Endometrial microvascular endothelial cells (primary cell): ENCODE results near the gene HOXC11. TPM values are rescaled to one million over a fixed set of nuclear protein-coding genes. Genes with fewer than 3 reads are reported as not detected.

Source experiments
- in situ Hi-C: cut with HindIII; loops from 2 replicates; pipeline ENCODE4 v1.10.0; 2017; ENCODE audit warnings: low sequenced_read_pairs, low pct_unique_long_range_greater_than_20kb; ENCODE audit errors: inconsistent ontology term
- total RNA-seq: library from RNA; depleted of rRNA; stranded (reverse); fragments of >200 nt; gene quantifications from one replicate; pipeline ENCODE4 v1.2.3, GENCODE V29; 2015; ENCODE audit errors: inconsistent ontology term

HOXC11 gene
- total RNA-seq, 1 donor from 2014 or later, result not detected

- in situ Hi-C loops, result no loop called here
Observed at GRCh38 chr12:53968214-53969127, 4.5 kb upstream of the HOXC11 start.

DNA sequence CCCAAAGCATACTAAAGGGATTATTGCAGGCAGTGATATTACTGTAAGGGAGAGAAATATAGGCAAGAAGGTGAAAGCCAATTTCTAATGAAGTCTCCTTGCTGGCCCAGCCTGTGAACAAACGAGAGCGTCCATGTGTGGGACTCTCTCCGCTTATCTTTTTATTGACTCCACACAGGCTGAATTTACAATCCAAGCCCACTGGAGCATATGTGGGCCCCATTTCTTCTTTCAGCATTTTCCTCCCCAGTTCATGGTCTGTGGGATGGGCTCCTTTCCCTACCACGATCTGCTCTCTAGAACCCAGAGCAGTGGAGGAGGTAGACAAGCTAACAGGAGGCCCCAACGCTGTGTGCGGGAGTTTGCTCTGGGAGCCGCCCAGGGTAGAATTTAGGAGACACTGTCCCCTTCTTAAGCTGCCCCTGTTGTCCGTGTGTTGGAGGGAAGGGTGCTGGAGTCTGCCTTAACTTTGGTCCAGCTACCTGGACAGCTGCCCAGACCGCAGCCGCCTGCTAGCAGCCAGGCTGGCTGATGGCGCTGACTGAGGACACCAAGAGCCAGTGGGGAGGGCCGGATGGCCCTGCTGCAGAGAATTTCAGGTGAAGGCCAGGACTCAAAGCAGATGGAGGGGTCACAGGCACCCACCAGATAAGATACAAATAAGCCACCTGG lies 3.2 kb upstream of the HOXC11 start:
- in situ Hi-C loops, result no loop called here

- in situ Hi-C loops, result no loop called here
Observed at GRCh38 chr12:53970451-53970850, 2.5 kb upstream of the HOXC11 start.

DNA sequence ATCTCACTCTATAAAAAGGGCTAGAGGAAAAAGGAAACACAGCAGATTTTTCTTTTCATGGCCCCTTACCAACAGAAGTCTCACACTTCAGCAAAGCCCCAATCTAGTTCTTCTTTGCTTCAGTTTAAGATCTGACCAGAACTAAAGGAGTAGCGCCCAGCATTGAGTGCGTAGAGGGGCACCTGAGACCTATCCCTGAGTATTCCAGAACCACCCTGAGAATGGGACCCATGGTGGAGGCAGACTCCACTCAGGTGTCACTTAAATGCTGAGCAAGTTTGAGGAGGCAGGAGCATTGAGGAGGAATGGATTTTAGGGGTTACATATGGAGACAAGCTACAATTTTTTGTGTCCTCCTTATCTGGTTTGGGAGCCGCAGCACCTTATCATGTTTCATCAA lies 1.8 kb upstream of the HOXC11 start:
- in situ Hi-C loops, result no loop called here

- in situ Hi-C loops, result no loop called here
Observed at GRCh38 chr12:53971686-53972085, 1.2 kb upstream of the HOXC11 start.

- in situ Hi-C loops, result no loop called here
Observed at GRCh38 chr12:53972152-53972702, 699 bp upstream of the HOXC11 start.

DNA sequence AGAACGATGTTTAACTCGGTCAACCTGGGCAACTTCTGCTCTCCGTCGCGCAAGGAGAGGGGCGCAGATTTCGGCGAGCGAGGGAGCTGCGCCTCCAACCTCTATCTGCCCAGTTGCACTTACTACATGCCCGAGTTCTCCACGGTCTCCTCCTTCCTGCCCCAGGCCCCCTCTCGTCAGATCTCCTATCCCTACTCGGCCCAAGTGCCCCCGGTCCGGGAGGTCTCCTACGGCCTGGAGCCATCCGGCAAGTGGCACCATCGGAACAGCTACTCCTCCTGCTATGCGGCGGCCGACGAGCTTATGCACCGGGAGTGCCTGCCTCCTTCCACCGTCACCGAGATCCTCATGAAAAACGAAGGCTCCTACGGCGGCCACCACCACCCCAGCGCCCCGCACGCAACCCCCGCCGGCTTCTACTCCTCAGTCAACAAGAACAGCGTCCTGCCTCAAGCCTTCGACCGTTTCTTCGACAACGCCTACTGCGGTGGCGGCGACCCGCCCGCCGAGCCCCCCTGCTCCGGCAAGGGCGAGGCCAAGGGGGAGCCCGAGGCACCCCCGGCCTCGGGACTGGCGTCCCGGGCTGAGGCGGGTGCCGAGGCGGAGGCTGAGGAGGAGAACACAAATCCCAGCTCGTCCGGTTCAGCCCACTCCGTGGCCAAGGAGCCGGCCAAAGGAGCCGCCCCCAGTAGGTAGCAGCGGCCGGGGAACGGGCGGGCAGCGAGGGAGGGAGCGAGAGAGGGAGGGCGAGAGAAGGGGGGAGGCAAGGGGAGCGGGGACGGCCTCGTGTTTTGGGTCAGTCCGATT lies 513 bp downstream of the HOXC11 start:
- in situ Hi-C loops, result no loop called here

DNA sequence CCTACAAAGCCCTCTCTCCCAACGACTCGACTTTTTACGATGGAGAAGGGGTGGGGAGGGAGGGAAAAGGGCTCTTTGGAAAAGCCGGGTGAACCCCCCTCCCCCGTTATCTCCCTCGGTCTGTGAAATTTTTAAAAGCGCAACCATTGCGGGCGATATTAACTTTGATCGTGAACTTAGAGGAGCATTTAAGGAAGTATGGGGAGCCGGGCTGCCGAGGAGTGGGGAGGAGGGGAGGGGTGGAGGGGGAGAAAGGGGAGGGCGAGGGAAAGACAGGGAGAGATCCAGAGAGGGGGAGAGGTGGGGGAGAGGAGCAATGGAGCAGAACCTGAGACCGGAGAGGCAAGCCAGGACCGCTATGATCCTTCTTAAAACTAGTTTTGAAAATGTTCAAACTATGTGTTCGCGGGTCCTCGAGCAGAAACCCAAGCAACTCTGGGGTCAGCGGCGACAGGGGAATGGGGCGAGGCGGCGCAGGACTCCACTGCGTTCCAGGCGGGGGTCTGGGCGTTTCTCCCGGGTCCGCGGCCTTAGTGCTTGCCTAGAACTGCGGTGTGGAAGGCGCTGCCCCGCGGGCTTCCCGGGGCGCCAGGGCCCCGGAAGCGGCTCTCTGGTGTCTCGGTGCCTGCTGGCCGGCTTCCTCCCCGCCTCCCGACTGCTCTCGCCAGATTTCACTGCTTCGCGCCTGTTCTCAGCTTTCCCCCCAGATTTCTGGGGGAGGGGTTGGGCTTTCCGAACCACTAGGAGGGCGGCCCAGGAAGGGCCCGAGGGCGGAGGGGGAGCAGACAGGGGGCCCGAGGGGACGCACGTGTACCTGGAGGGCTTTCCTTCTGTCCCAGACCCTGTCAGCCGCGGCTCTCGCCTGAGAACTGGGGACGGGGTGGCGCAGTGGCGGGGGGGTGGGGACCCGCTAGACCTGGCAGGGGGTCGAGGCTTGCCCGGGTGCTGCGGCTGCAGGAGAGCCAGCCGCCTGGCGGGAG lies 1.4 kb downstream of the HOXC11 start, which contains the start of gene HOTAIR:
HOTAIR (minus strand) TSS at position 871 of the 980 bp plus-strand sequence.
- in situ Hi-C loops, result no loop called here

DNA sequence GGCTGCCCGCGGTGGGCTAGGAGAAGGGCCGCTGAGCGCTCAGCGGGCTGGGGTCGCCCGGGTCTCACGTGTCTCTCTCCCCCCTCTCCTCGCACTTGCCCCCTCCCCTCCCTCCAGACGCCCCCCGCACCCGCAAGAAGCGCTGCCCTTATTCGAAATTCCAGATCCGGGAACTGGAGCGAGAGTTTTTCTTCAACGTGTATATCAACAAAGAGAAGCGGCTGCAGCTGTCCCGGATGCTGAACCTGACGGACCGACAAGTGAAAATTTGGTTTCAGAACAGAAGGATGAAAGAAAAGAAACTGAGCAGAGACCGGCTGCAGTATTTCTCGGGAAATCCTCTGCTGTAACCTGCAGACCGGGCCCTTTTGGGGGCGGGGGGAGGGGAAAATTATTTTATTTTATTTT lies 2.1 kb downstream of the HOXC11 start:
- in situ Hi-C loops, result no loop called here

DNA sequence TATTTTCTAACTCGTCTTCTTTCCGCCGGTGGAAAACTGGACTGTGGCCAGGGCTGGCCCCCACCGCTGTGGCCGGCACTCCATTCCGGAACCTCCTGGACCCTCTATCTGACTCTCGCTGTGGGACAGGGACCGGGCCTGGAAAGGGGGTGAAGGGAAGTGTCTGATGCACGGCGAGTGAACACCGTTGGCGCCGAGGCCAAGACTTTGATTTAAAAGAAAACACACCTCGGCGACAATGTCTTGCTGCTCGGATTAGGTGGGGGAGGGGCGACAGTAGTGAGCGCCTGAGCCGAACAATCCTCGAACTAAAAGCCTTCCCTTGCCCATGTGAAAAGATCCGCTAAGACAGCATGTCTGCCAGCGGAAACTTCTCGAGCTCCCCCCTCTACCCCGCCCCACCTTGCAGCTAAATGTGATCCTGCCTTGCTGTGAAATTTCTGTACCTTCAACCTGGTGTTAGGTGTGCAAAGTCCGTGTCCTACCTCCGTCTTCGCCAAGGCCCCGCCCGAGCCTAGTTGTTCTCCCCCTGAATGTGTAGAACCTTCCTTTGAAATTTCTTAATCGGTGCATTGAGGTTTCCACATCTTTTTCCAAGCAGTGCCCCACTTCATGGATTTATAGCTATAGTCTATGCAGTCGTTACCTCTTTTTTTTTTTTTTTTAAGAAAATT lies 2.7 kb downstream of the HOXC11 start:
- in situ Hi-C loops, result no loop called here

DNA sequence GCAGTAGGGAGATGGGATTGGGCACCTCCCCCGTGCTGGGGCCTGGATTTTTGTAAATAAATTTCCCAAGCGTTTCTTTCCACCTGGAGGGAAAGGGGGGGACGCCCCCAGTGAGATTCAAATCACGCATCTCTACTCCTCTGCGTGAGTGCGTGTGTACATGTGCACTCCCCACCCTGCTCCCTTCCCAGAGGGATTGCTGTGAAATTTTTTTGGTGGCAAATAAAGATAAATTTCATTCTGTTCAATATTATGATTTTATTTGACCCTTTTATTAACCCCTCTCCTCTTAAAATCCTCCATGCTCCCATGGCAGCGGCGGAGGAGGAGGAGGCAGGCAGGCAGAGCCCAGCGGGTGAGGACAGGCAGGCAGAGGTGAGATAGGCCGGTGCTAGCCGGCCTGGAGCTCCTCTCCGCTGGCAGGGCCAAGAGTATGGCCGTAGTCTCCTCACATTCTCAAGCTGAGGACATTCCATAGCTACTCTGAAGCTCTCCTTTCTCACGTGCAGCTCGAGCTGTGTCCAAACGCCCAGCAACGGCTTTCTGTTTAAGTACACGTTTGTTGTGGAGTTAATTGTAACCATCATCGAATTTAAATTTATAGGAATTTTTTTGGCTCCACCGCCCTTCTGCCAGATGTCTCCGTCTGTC lies 3.4 kb downstream of the HOXC11 start:
- in situ Hi-C loops, result no loop called here

DNA sequence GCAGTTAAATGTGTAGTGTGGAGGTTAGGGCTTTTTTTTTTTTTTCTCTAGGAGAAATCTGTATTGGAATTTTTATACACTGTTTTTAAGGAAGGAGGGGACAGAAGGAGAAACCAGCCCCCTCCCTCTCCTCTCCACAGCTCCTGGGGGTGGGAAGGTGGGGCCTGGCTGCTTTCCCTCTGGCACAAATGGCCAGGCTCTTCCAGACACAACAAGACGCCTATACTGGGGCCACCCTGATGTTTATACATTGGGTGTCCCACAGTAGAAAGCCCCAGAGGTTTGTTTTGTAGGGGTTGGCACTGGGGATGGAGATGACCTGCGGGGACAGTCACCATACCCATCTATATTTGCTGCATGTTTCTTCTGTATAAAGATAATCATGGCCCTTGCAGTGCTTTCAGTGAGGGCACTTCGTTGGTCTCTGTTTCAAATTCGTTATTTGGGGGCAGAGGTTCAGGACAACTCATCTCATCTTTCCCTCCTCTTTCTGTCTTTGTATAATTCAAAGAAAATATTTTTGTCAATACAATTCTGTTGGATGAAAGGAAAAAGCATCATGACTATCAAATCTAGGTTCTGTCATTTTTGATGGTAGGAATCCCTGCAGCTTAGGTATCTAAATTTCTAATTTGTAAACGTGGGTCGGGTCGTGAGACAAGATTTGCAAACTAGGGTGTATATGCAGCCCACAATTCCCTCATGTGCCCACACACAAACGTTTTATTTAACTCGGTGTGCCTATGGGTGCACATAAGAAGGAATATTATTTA lies 4.1 kb downstream of the HOXC11 start:
- in situ Hi-C loops, result no loop called here

GRCh38 chr12:53977596-53978445 lies 4.9 kb downstream of the HOXC11 start:
- in situ Hi-C loops, result no loop called here

DNA sequence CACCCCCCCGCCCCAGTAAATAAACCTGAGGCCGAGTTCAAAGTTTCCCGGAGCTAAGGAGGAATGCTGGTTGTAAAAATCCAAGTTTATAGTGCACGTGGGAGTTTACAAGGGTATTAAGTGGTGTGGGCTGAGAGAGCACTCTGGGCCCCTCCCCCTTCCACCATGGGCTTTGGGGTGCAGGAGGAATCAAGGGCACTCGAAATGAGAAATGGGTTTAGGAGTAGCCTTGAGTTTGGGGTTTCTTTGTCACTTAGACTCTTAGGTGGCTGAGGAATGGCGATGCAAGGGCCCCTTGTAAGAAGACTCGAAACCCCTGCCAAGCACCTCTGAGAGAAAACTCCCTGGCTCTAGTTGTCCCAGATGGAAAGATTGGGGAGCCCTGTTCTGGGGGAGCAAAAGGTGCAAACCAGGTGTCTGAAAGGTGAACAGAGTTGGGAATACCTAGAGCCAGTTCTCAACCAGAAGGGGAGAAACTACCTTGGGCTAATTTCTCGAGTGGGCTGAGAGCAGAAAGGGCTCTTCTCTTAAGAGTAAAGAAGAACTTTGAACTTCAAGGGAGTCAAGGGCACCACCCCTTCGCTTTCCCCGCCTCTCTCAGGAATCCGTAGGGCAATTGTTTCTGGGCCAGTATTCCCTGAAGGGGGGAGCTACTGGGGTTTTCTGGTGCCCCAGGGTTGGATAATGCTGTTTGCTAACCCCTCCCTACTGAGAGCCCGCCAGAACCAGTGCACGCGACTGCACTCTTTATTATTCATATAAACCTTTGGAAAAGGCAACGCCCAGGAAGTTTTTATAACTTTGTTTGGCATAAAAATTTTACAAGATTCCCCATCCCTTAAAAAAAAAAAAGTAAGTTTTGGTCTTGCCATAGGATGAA lies 5.8 kb downstream of the HOXC11 start:
- in situ Hi-C loops, result no loop called here
